Measurements from ENCODE around the gene PTPRC. TPM values are rescaled to one million over a fixed set of nuclear protein-coding genes. Genes with fewer than 3 reads are reported as not detected.

PTPRC gene
- total RNA-seq, 1 donor from 2014 or later, result not detected

DNA sequence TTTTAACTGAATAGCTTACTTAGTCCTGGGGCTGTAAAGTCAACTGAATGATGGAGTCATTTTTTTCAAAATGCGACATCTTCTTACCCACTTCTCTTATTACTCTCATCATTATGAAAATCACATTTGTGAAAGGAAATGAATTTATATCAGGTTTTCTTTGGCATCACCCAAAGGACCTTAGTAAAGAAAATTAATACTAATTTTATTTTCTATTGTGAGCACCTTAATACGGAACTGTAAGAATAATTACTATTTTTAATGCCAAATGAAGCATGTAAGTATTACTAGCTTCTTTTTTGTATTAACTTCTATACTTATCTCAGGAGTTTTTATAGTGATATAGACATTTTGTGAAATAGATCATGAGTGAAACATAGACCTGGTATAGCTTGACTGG, 30.9 kb downstream of the PTPRC start:
- DNase-seq (ENCODE audit: low read depth in 2 of 2), result no peak

DNA sequence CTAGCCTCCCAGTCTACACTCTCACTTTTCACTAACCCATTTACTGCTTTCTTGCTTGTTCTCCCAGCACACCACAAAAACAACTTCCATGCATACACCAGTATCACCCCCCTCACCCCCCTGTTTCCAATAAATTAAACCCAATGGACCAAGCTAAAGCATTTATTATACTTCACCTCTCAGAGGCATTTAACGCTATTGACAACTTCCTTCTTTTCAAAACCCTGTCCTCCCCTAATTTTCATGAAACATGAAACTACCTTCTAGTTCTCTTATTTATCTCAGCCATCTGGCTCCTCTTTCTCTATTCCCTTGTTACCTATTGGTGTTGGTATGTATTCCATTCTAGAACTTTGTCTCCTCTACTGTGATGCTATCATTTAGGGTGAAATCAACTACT, 32.3 kb downstream of the PTPRC start:
- DNase-seq (ENCODE audit: low read depth in 2 of 2), result no peak

DNA sequence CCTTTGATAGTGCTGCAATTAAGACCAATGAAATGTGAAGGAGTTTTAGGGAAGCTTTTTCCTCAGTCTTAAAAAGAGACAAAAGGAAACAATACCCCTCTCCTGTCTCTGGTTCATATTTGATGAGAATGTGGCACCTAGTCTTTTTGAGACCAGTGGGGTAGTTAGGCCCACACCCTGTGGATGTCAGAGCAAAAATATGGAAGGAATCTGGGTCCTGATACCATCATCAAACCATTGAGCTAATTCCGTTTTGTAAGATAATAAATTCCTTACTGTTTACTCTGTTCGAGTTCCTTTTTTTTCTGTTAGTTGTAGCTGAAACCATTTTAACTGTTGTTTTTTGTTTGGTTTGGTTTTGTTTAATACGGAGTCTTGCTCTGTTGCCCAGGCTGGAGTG, 33.3 kb downstream of the PTPRC start:
- DNase-seq (ENCODE audit: low read depth in 2 of 2), result no peak

DNA sequence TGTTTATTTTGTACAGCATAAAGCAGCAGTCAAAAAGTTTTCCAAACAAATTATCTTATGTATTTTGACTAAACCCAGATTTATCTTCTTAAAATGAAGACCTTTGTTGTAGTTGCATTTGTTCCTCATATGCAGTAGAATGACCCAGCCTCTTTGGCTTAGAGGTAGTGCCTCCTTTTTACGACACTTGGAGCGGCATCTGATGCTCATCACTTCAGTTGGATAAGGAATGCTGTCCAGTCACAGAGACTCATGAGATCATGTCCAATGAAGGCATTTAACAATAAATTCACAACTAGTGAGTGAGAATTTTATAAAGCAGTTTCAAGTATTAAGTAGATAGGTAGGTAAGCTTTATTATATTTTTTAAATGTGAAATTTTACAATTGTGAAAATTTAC, 35.2 kb downstream of the PTPRC start:
- DNase-seq (ENCODE audit: low read depth in 2 of 2), result no peak

DNA sequence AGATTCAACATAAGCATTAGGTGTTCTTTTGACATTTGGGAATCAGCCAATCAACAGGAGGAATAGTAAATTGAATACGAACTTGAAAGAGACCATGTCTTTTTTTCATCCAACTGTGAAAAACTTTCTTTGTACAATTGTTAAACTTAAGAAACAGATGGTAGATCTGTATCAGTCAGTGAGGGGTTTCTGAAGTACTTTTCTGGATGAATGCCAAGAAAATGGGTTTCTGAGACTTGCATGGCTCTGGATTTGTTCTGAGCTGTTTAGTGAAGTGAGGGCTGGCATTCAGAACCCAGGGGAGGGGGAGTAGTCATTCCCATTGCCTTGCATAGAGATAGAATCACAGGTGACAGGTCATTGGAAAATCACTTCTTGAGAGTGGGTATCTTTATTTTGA, 37.4 kb downstream of the PTPRC start:
- no peak for DNase-seq (ENCODE audit: low read depth in 2 of 2)

DNA sequence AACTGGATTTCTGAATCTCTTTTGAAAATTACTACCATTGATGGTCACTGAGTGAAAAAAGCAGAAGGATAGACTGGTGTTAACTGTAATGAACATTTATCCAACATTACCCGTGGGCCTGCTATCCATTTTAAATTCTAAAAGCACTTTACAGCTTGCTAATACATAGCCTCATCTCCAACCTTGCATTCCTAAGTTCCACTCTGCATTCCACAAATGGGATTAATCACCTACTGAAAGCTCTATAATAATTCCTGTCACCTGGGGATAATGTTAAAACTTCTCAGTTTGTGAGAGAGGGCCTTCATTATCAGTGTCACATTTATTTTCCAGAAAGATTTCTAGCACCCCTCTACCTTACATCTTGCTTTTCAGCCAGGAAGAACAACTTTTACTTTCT, 38.2 kb downstream of the PTPRC start:
- no peak for DNase-seq (ENCODE audit: low read depth in 2 of 2)

DNA sequence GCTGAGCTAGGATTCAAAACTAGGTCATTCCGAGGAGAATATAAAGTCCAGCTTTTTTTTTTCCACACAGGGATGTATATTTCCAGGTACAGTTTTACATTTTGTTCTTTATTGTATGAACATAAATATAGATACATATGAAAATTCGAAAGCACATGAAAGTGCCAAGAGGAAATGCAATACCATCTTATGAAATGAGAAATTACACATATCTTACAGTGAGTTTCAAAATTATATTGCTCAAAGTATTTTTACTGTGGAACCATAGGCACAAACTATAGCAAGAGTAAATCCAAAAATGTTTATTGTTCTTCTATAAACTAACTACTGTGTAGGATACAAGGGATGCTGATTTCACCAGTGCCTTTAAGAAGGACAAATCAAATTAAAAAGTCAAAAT, 39.0 kb downstream of the PTPRC start:
- no peak for DNase-seq (ENCODE audit: low read depth in 2 of 2)

DNA sequence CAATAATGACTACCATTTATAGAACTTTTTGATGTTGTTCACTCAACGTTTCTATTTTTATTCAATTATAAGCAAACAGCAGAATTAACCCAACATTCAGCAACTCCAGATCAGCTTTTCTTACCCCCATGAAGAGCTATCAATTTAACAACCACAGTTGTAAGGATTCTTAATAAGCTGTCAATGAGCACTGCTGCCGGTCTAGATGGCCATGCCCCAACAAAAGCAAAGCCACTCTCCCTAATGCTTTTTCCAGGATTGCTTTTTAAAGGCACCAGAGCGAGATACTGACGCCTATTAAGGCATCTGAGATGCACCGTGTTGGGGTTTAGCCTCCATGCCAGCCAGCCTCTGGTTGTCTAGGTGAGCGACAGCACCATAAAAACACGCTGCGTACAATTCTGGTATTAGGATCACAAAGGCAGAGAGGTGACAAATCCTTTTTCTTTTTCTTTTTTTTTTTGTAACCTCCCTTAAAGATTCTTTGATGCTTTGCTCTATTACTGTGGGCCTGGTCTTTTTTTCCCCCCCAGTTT, 39.5 kb downstream of the PTPRC start:
- DNase-seq (ENCODE audit: low read depth in 2 of 2), result no peak

DNA sequence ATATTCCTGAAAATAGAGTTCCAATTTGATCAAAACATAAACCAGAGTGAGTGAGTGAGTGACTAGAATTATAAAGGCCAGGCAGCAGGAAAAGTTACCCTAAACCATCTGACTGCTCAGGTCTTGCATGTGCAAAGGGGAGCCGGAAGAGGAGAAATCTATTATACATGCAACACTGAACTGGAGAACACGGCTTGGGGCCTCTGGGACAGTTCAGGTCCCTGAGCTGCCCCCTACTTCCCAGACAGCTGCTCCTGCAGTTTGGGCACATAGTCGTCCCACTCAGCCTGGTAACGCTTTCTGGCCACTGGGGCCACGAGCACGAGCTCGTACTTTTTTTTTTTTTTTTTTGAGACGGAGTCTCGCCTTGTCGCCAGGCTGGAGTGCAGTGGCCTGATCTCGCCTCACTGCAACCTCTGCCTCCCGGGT, 40.1 kb downstream of the PTPRC start:
- DNase-seq (ENCODE audit: low read depth in 2 of 2), result no peak

DNA sequence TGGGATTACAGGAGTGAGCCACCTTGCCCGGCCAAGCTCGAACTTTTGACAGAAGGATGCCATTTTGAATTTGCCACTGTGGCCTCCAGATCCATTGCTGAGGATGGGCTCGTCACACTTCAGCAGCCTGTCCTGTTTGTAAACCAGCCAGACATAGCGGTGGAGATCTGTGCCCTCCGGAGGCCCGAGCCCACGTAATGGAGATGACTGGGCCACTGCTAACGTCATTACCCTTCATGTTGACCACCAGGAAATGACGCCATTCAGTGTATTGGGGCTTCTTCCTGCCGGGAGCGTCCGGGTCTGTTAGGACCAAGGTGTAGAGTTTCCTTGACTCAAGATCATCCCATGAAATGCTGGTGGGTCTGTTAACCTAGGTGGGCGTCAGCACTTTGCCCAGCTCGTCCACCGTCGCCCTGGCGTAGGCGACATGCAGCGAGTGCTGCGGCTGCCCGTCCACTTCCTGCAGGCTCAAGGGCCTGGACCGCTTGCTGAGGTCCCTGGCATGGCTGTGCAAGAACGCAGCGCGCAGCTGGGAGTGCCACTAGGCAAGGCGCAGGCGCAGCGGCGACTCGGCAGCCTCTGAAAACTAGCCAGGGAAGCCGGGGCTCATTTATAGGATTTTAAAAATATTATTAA, 40.8 kb downstream of the PTPRC start:
- DNase-seq (ENCODE audit: low read depth in 2 of 2), result no peak

DNA sequence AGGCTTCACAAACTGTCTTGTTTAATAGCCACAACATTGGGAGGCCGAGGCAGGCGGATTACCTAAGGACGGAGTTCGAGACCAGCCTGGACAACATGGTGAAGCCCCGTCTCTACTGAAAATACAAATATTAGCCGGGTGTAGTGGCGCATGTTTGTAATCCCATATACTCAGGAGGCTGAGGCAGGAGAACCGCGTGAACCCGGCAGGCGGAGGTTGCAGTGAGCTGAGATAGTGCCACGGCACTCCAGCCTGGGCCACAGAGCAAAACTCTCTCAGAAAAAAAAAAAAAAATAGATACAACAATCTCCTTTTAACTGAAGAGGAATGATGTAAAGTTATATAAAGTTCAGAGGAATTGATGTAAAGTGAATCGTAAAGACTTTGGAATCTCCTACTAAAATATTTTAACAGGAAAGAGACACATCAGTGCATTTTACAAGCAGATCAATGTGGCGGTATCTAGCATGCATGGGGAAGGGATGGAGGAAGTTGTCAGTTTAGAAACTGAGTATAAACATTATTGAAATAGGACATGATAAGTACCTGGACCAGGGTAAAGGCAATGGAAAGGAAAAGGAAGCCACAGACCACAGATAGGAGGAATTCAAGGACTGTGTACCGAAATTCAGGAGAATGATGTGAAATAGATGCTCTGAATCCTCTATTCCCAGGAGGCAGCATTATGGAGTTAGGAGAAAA, 41.5 kb downstream of the PTPRC start:
- DNase-seq (ENCODE audit: low read depth in 2 of 2), result no peak

DNA sequence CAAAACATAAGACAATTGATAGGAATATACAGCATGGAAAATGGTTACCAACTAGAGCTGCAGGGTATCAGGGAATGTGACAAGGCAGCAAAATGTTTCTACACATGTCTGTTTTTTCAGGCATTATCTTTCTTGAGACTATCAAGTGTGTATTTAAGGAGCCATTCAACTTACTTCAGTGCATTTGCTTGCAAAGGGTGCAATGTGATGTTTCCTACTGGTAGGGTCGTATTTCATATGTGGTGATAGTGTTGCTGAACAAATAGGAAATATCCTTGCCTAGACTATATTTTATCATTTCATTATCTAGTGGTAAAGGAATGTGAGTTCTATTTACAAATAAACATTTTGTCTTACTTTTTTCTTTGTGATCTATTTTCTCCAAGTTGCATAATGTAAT, 42.4 kb downstream of the PTPRC start:
- DNase-seq (ENCODE audit: low read depth in 2 of 2), result no peak

DNA sequence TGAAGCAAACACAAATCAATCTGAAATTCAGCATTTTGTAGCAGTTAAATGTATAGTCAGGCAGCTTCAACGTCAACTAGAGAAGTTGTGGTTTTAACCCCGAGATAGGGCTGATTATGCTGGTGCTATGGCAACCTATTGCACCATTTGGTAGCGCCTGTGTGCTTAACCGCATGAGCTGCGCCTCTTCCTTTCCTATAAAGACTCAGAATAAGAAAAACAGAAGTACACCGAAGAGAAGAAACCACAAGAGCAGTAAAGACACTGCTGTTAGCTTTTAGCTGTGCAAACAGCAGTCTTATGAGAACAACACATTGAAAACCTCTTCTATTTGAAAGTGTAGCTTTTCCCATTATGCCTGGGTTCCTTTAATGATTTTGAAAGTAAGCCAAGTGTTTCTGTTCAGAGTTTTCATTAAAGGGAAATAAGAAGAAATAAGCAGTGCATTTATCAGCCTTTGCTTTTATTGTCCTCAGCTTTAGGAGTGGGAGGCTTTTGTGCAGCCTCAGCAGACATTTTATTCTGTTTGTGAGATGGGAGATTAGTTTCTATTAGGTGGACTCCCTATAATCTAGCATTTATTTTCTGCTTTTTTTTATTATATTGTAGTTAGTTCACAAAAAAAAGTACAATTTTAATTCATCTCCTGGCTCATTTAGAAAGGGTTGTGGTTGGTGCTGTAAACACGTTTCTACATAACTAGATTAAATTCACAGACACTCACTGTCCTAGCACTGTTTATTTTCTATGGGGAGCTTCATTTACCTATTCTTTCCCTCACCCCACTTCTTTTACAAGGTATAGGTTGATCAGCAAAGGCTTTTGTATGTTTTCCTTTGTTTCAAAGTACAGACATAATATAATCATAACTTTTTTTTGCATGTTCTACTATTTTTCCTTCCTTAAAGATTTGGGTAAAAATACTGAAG, 43.3 kb downstream of the PTPRC start:
- peak in 1 of 2 donors; percentile 45 for DNase-seq (ENCODE audit: low read depth in 2 of 2)

DNA sequence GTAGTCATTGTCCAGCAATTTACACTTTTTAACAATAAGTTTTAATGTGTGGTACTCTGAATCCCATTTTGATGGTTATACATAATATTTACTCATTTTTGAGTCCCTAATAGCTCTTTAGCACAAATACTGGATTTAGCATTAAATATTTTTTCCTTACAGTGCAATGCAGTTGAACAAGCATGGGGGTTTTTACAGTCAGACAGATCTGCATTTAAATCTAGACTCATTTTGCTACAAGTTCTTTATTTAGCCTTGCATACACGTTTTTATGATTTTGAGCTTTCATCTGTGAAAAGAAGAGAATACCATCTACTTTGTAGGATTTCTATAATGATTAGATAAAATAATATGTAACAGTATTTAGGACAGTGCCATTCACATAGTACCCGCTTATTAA, 44.0 kb downstream of the PTPRC start:
- DNase-seq (ENCODE audit: low read depth in 2 of 2), result no peak

DNA sequence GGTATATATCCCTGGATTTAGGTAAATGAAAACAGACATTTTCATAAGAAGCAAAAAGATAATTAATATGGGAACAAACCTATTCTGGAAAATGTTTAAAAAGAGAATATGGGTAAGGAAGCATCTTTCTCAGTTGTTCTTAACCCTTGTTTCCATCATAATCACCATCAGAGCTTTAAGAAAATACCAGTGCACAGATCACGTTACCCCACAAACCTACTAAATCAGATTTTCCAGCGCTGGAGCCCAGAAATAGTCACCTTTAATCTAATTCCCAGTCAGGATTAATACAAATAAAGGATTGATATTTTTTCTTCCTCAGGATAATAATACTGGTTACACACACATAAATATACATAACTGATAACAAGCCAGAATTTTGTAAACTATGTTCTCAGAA, 44.6 kb downstream of the PTPRC start:
- DNase-seq (ENCODE audit: low read depth in 2 of 2), result no peak

DNA sequence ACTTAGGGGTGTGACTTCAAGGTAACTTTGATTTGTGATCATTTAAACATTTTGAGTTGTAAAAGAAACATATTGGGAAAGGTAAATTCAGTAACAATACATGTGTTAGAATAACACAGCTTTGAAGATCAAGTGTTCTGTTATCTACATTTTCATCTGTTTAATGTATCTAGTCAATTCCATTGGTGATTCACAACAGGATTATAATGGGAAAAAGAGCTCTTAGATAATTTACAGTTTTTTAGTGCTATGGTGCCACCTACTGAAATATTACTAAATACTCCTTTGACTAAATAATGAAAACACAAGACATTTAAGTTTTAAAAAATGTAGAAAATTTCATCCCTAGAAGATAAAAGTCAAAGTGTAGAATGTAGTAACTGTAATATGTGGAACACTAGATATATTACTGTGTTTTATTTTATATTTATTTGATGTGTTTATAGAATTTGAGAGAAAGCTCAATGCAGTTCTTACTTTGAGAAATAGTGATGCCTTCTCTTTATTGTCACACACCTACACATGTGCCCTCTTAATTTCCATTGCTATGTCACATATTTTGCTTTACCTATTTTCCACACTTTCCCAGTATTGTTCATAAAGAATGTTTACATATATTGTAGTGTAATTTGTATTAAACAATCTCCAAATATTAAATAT, 47.4 kb downstream of the PTPRC start:
- peak; percentile 48 to 57 for DNase-seq (ENCODE audit: low read depth in 2 of 2)

DNA sequence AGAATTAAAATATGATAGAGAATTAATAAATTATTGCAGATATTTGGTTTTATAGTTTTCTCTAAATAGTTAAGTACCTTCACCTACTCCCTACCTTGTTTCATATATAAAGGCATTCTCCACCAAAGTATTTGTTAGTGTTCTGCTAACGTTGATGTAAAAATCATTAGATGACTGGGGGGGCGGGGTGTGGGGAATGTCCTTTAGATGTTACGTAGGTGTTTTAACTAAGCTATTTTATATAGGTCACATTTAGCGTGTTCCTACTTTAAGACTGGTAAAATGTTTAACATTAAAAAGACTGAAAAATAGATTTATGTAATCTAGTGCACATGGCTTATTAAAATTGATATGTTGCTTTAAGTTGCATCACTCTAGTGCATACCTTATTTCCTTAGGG, 48.6 kb downstream of the PTPRC start:
- no peak for DNase-seq (ENCODE audit: low read depth in 2 of 2)

DNA sequence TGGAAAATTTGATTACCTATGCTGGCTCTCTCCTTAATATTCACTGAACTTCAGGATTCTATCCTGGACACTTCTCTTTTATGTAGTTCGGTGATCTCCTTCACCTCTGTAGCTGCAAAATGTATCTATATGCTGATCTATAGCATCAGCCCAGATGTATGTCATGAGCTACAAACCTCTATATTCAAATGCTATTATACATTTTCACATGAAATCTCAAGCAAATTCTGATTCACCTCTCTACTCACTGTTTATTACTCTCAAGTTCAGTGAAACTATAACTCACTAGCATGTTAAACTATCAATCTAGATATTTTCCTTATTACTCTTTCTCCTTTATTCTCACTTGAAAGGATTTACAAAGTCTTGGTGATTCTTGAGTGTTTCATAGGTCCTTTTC, 52.2 kb downstream of the PTPRC start:
- no peak for DNase-seq (ENCODE audit: low read depth in 2 of 2)

DNA sequence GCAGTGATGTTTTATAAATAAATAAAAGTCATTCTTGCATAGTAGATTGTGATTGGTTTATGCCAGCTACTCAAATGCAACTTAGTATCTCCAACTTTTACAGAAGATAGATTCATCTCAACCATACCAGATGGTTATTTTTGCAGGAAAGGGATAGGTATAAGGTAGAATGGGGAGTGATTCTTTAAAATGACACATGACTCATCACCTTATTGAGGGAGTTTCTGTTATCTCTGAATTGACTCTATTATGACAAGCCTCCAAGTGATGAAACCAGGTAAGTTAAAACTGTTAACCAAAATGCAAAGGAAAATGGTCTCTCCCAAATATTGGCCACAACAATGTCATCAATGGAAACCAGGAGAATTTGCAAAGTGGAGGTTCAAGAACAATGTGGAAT, 54.5 kb downstream of the PTPRC start:
- no peak for DNase-seq (ENCODE audit: low read depth in 2 of 2)

DNA sequence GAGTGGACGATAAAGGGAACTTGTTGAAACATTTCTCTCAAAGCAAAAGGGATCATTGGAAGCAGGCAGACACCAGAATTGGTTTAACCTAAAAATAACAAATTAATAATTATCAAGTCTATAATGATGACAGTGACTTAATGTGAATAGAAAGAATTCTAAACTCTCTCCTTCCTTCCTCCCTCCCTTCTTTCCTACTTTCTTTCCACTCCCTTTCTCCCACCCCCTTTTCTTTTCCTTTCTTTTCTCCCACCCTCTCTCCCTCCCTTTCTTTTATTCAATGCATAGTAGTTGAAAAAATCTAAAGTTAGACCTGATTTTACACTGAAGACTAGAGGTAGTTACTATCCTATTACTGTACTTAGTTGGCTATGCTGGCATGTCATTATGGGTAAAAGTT, 55.7 kb downstream of the PTPRC start:
- DNase-seq (ENCODE audit: low read depth in 2 of 2), result no peak

DNA sequence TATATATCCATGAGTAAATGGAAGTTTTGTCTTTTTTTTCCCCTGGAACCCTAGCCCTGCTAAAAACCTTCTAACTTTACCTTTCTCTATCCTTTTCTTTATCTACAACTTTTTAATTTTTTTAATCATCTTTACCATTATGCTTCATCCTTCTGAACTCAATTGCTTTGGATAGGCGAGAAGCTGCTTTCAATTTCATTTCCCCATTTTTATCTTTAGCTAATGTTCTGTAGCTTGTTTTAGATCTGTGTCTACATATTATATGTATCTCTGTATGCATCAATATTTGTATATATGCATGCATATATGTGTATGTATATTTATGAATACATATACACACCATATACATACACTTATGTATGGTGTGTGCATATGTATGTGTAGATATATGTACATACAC, 57.4 kb downstream of the PTPRC start:
- DNase-seq (ENCODE audit: low read depth in 2 of 2), result no peak
